SU-DHL-6 (cell line): ENCODE results near the gene CDH13.

Source experiments
- H2AFZ ChIP-seq: fragments of 200-600 bp; sonication (generic); 2 replicates; pipeline ENCODE4 v1.6.1; 2014; ENCODE audit warnings: low read depth, mild to moderate bottlenecking, moderate library complexity, mixed read lengths, antibody characterized with exemption, low read length; ENCODE audit not compliant: severe bottlenecking
- H3F3A ChIP-seq: fragments of 200-600 bp; shearing (Covaris generic); 2 replicates; pipeline ENCODE4 v1.6.0; 2016; ENCODE audit warnings: antibody characterized with exemption, mild to moderate bottlenecking; ENCODE audit not compliant: insufficient read depth
- H3K27ac ChIP-seq: fragments of 200-600 bp; sonication (generic); 2 replicates; pipeline ENCODE4 v1.5.1; 2016; ENCODE audit warnings: low read depth, mild to moderate bottlenecking, low read length, moderate library complexity, mixed read lengths
- H3K27me3 ChIP-seq: fragments of 200-600 bp; sonication (generic), shearing (Covaris generic); 2 replicates; pipeline ENCODE4 v1.6.0; 2014; ENCODE audit warnings: mild to moderate bottlenecking, low read length
- H3K36me3 ChIP-seq: fragments of 200-600 bp; sonication (generic); 2 replicates; pipeline ENCODE4 v1.6.1; 2014; ENCODE audit warnings: mild to moderate bottlenecking, low read length, mixed read lengths
- H3K4me2 ChIP-seq: fragments of 300-600, 200-600 bp; shearing (Covaris generic), sonication (generic); 2 replicates; pipeline ENCODE4 v1.6.0; 2014; ENCODE audit warnings: low read length, low read depth, mild to moderate bottlenecking; ENCODE audit not compliant: poor library complexity, severe bottlenecking
- H3K4me3 ChIP-seq: fragments of 200-600 bp; sonication (generic); 2 replicates; pipeline ENCODE4 v1.5.1; 2014; ENCODE audit warnings: antibody characterized with exemption, low read length, mild to moderate bottlenecking, mixed read lengths; ENCODE audit not compliant: insufficient read depth, poor library complexity, severe bottlenecking
- H3K79me2 ChIP-seq: fragments of 200-600 bp; sonication (generic); 2 replicates; pipeline ENCODE4 v1.6.1; 2014; ENCODE audit warnings: mild to moderate bottlenecking, low read length, moderate library complexity; ENCODE audit not compliant: insufficient read depth
- H3K9ac ChIP-seq: fragments of 200-600 bp; sonication (generic); 2 replicates; pipeline ENCODE4 v1.7.0; 2014; ENCODE audit warnings: mild to moderate bottlenecking, low read length
- H3K9me2 ChIP-seq: fragments of 200-600 bp; sonication (generic); replicated peaks from 2 replicates; pipeline ENCODE4 v1.6.1; 2014; ENCODE audit warnings: low read length; ENCODE audit not compliant: insufficient read depth
- H3K9me3 ChIP-seq: fragments of 200-600 bp; sonication (generic); 2 replicates; pipeline ENCODE4 v1.6.1; 2014; ENCODE audit warnings: low read length, mixed read lengths; ENCODE audit not compliant: insufficient read depth
- H4K20me1 ChIP-seq: fragments of 200-600 bp; sonication (generic); 2 replicates; pipeline ENCODE4 v1.6.1; 2014; ENCODE audit warnings: low read depth, mild to moderate bottlenecking, antibody characterized with exemption, low read length, moderate library complexity, mixed read lengths
- EZH2phosphoT487 ChIP-seq: fragments of 200-600 bp; sonication (generic), shearing (Covaris generic); conservative IDR thresholded peaks from 2 replicates; pipeline ENCODE4 v1.6.1; 2018; ENCODE audit warnings: mild to moderate bottlenecking, antibody characterized with exemption, low read length, moderate library complexity, mixed read lengths
- TF ChIP-seq, protein P1 (sequence below): fragments of 200-600 bp; sonication (generic); IDR thresholded peaks from one replicate; pipeline ENCODE4 v1.5.1; 2017; ENCODE audit warnings: antibody characterized with exemption, mild to moderate bottlenecking, low read length, moderate library complexity; ENCODE audit not compliant: insufficient read depth, poor library complexity, severe bottlenecking

The CDH13 gene

DNA sequence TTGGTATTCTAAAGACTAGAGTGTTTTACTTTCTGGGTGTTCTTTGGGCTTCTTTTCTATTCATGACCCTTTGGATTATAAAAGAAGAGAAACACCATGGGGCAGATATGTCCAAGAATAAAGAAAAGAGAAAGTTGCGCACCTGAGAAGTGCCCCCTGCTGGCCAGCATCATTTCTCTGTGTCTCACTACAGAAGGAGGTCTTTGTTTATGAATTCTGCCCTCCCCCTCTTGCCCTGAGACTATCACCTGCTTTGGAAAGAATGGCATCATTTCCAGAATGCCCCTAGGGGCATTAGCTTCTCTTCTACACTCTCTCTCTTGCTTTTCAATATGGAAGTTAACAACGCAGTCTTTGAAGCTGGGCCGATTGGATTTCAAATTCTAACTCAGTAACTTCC lies 45.0 kb downstream of the CDH13 start:
- H3K4me2 ChIP-seq = no peak overlapping the region
- no peak for TF ChIP-seq EZH2phosphoT487
- TF ChIP-seq, protein P1, sequence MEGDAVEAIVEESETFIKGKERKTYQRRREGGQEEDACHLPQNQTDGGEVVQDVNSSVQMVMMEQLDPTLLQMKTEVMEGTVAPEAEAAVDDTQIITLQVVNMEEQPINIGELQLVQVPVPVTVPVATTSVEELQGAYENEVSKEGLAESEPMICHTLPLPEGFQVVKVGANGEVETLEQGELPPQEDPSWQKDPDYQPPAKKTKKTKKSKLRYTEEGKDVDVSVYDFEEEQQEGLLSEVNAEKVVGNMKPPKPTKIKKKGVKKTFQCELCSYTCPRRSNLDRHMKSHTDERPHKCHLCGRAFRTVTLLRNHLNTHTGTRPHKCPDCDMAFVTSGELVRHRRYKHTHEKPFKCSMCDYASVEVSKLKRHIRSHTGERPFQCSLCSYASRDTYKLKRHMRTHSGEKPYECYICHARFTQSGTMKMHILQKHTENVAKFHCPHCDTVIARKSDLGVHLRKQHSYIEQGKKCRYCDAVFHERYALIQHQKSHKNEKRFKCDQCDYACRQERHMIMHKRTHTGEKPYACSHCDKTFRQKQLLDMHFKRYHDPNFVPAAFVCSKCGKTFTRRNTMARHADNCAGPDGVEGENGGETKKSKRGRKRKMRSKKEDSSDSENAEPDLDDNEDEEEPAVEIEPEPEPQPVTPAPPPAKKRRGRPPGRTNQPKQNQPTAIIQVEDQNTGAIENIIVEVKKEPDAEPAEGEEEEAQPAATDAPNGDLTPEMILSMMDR = peak; percentile 40
- no peaks in the 10 kb centered on the region for H3K9me3 ChIP-seq

DNA sequence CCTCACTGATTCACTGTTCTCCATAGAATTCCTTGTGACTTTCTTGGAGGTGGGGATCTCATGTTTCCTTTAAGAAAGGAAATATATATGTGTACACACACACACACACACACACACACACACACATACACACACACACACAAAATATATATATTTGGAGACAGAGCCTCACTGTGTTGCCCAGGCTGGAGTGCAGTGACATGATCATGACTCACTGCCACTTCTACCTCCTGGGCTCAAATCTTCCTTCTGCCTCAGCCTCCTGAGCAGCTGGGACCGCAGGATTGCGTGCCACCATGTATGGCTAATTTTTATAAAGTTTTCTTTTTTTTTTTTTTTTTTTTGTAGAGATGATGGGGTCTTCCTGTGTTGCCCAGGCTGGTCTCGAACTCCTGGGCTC lies 45.9 kb downstream of the CDH13 start:
- TF ChIP-seq EZH2phosphoT487 = no peak
- TF ChIP-seq, protein P1 = no peak
- Histone ChIP-seq H3K79me2 (no peaks in the 10 kb centered on the region), H3K9me2 (no peaks in the 10 kb centered on the region), H4K20me1 (no peaks in the 10 kb centered on the region), H3K27ac (no peak overlapping the region), H3K4me3 (no peak overlapping the region), H3K9me3 (no peaks in the 10 kb centered on the region), H3K9ac (no peak overlapping the region), H3K27me3 (no peaks in the 10 kb centered on the region), H3K36me3 (no peaks in the 10 kb centered on the region), H2AFZ (no peak overlapping the region), H3K4me2 (no peak overlapping the region), H3F3A (no peaks in the 10 kb centered on the region)

More for the DNA sequence above, 45.0 kb downstream of the CDH13 start:
- no peaks in the 10 kb centered on the region for H3K9me2 ChIP-seq
- H3K9ac ChIP-seq = no peak overlapping the region
- no peaks in the 10 kb centered on the region for H3F3A ChIP-seq
- no peaks in the 10 kb centered on the region for H4K20me1 ChIP-seq
- no peaks in the 10 kb centered on the region for H3K27me3 ChIP-seq
- no peak overlapping the region for H2AFZ ChIP-seq
- H3K79me2 ChIP-seq = no peaks in the 10 kb centered on the region
- no peak overlapping the region for H3K4me3 ChIP-seq
- H3K27ac ChIP-seq = no peak overlapping the region
- H3K36me3 ChIP-seq = no peaks in the 10 kb centered on the region

DNA sequence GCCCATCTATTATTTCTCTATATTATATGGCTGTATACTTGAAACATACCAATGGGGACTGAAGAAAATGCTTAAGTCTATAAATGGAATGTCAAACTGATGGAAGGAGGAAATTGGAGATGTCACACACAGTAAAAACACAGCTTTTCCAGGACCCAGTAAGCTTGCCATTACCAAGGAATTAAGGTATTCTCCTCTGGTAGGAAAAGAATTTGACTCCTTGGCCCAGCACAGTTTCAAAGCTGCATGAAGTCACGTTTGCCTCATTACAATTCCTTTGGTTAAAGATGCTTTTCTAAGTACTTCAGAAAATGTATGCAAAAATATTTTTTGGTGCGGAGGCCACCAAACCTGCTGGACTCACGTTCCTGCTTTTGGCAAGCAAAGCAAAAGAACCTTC lies 48.5 kb downstream of the CDH13 start:
- no peaks in the 10 kb centered on the region for H3K27me3 ChIP-seq
- H4K20me1 ChIP-seq = no peaks in the 10 kb centered on the region
- no peak overlapping the region for H3K4me3 ChIP-seq
- H3F3A ChIP-seq = no peaks in the 10 kb centered on the region
- H3K4me2 ChIP-seq = no peak overlapping the region
- H3K9me3 ChIP-seq = no peaks in the 10 kb centered on the region
- H3K9me2 ChIP-seq = no peaks in the 10 kb centered on the region
- TF ChIP-seq EZH2phosphoT487 = no peak
- TF ChIP-seq, protein P1 = no peak
- no peaks in the 10 kb centered on the region for H3K79me2 ChIP-seq
- no peak overlapping the region for H3K9ac ChIP-seq
- H3K27ac ChIP-seq = no peak overlapping the region
- no peak overlapping the region for H2AFZ ChIP-seq
- no peaks in the 10 kb centered on the region for H3K36me3 ChIP-seq
